Measurements from ENCODE around the gene SORBS1.

DNA sequence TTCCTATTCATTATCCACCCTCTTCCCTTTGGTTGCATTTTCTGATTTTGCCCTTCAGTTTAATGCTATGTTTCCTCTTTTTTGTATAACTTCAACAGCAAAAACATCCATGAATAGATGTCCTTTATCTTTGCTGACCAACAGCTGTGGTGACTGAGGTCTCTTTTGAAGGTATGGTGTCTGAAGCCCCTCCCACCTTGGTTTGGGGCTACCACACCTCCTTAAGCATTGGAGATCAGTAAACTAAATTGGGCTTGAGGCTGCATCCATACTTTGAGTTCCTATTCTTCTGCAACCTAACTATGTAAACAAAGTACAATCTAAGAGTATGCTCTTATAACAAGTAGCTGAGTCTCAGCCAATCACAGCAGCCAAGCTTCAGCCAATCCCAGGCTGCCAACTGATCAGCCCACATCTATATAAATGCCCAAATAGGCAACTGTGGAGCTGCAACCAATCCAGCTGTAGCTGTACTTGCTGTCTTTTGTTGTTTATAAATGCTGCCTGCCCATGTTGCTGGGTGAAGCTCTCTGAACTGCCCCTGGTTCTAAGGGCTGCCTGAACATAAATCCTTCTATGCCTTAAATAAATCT lies 201.0 kb downstream of the SORBS1 start:
- TF ChIP-seq, protein P1, sequence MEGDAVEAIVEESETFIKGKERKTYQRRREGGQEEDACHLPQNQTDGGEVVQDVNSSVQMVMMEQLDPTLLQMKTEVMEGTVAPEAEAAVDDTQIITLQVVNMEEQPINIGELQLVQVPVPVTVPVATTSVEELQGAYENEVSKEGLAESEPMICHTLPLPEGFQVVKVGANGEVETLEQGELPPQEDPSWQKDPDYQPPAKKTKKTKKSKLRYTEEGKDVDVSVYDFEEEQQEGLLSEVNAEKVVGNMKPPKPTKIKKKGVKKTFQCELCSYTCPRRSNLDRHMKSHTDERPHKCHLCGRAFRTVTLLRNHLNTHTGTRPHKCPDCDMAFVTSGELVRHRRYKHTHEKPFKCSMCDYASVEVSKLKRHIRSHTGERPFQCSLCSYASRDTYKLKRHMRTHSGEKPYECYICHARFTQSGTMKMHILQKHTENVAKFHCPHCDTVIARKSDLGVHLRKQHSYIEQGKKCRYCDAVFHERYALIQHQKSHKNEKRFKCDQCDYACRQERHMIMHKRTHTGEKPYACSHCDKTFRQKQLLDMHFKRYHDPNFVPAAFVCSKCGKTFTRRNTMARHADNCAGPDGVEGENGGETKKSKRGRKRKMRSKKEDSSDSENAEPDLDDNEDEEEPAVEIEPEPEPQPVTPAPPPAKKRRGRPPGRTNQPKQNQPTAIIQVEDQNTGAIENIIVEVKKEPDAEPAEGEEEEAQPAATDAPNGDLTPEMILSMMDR (conservative IDR thresholded peaks at IDR 0.05; ENCODE audit: low read depth, low read length): no peak
- no peak for TF ChIP-seq EZH2 (IDR thresholded peaks at IDR 0.05; ENCODE audit: borderline replicate concordance, low read depth, low read length, poor library complexity, severe bottlenecking)

Measured in A673 (cell line).